Posterior cingulate gyrus (tissue), 11 donors: ENCODE measurements around the gene ABHD17A.
A peak's percentile ranks its signal among the peaks of the same experiment; 100 is the strongest.

ENCODE experiments used
- DNase-seq, 10 donors: peaks; one replicate each; pipeline versions ENCODE4 v3.0.0 to v3.0.0-alpha.2; 2020 to 2021; ENCODE audit warnings: mixed read lengths in 3 of 10
- intact Hi-C: fragments of 100-400 bp; cut with DNase I; formaldehyde crosslinking; loops from one replicate; pipeline ENCODE4 v1.15.1; 2023

The ABHD17A gene

GRCh38 chr19:1885398-1886119 lies at the start of gene ABHD17A:
TSS of gene ABHD17A (minus strand) at chr19:1885496. CDS start at chr19:1881566, 3,930 bp downstream.
- peak; percentile 89 to 99 (median 94) for DNase-seq
- intact Hi-C loops: loop anchor here (2.0 kb wide), 1 partner anchor 19 kb away; the partner anchor contains the start of genes ADAT3 and SCAMP4

- intact Hi-C loops: no loop called here
- no peak for DNase-seq
These were observed 48.6 kb upstream of the ABHD17A start for GRCh38 chr19:1933942-1934341.

GRCh38 chr19:1933244-1933643 lies 47.9 kb upstream of the ABHD17A start:
- intact Hi-C loops: no loop called here
- DNase-seq: no peak

- intact Hi-C loops: no loop called here
- peak in 1 of 10 donors; percentile 64 for DNase-seq
These were observed 47.1 kb upstream of the ABHD17A start for GRCh38 chr19:1932395-1932794.

- intact Hi-C loops: no loop called here
- no peak for DNase-seq
These were observed 46.1 kb upstream of the ABHD17A start for GRCh38 chr19:1931445-1931844.

- peak; percentile 50 to 97 (median 78) for DNase-seq
- intact Hi-C loops: loop anchor here (1.0 kb wide), 1 partner anchor 140 kb away; no protein-coding TSS in a partner anchor
These were observed 43.9 kb upstream of the ABHD17A start for GRCh38 chr19:1929021-1929742.

- DNase-seq: no peak
- intact Hi-C loops: no loop called here
These were observed 40.2 kb upstream of the ABHD17A start for GRCh38 chr19:1925544-1925943.

GRCh38 chr19:1924320-1924961 lies 39.1 kb upstream of the ABHD17A start:
- intact Hi-C loops: no loop called here
- DNase-seq: peak in 1 of 10 donors; percentile 78

GRCh38 chr19:1923319-1923718 lies 38.0 kb upstream of the ABHD17A start:
- no peak for DNase-seq
- intact Hi-C loops: no loop called here

- no peak for DNase-seq
- intact Hi-C loops: no loop called here
These were observed 37.5 kb upstream of the ABHD17A start for GRCh38 chr19:1922803-1923202.

GRCh38 chr19:1921825-1922224 lies 36.5 kb upstream of the ABHD17A start:
- no peak for DNase-seq
- intact Hi-C loops: no loop called here

- intact Hi-C loops: no loop called here
- no peak for DNase-seq
These were observed 36.0 kb upstream of the ABHD17A start for GRCh38 chr19:1921326-1921725.

GRCh38 chr19:1920644-1921043 lies 35.3 kb upstream of the ABHD17A start:
- intact Hi-C loops: no loop called here
- peak in 1 of 10 donors; percentile 83 for DNase-seq

GRCh38 chr19:1918975-1919374 lies 33.7 kb upstream of the ABHD17A start:
- DNase-seq: no peak
- intact Hi-C loops: no loop called here

GRCh38 chr19:1917926-1918325 lies 32.6 kb upstream of the ABHD17A start:
- DNase-seq: no peak
- intact Hi-C loops: no loop called here

GRCh38 chr19:1917146-1917545 lies 31.9 kb upstream of the ABHD17A start:
- no peak for DNase-seq
- intact Hi-C loops: no loop called here

GRCh38 chr19:1914826-1915341 lies 29.6 kb upstream of the ABHD17A start:
- intact Hi-C loops: no loop called here
- peak in 3 of 10 donors; percentile 35 to 90 (median 46) for DNase-seq

GRCh38 chr19:1913781-1914577 lies 28.7 kb upstream of the ABHD17A start:
- no peak for DNase-seq
- intact Hi-C loops: no loop called here

GRCh38 chr19:1912760-1913505 lies 27.6 kb upstream of the ABHD17A start:
- intact Hi-C loops: no loop called here
- DNase-seq: no peak

- DNase-seq: no peak
- intact Hi-C loops: no loop called here
These were observed 26.7 kb upstream of the ABHD17A start for GRCh38 chr19:1911995-1912394.
